Measurements from ENCODE around the gene CDK5.
"Not testable (repeated sequence)": the region's sequence is repeated elsewhere in the genome, so short reads cannot be mapped to it uniquely, and the experiment has no call there.

CDK5 gene

GRCh38 chr7:151033864-151034249 is 23.8 kb downstream of the CDK5 start:
- no peak for DNase-seq (ENCODE audit: low read depth)

GRCh38 chr7:151032936-151033863 is 24.5 kb downstream of the CDK5 start:
- DNase-seq (ENCODE audit: low read depth), result no peak

GRCh38 chr7:151031011-151031410 is 26.7 kb downstream of the CDK5 start:
- no peak for DNase-seq (ENCODE audit: low read depth)

DNA sequence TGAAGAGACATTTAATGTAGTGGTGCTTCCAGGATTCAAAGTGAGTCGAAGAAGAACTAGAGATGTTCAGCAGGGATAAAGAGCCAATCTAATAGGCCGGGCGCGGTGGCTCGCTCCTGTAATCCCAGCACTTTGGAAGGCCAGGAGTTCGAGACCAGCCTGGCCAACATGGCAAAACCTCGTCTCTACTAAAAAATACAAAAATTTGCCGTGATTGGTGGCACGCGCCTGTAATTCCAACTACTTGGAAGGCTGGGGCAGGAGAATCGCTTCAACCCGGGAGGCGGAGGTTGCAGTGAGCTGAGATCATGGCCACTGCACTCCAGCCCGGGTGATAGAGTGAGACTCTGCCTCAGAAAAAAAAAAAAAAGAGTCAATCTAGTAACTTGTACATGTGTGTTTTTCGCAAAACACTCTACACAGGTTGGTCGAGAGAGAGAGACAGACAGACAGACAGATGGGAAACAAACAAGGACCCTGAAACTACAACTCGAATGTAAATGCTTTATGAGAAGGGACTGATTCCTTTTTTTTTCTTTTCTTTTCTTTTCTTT is 28.7 kb downstream of the CDK5 start:
- DNase-seq (ENCODE audit: low read depth), result no peak

- peak; percentile 93 for DNase-seq (ENCODE audit: low read depth)
Measured at GRCh38 chr7:151028131-151028947, 29.4 kb downstream of the CDK5 start, which contains the start of gene ABCB8. Gene ABCB8 (plus strand): TSS chr7:151028450. CDS start chr7:151028516, 66 bp downstream.

- not testable (repeated sequence) for DNase-seq (ENCODE audit: low read depth)
Measured at GRCh38 chr7:151027728-151028130, 30.0 kb downstream of the CDK5 start.

GRCh38 chr7:151026771-151027727 is 30.6 kb downstream of the CDK5 start:
- DNase-seq (ENCODE audit: low read depth), result not testable (repeated sequence)

GRCh38 chr7:151025924-151026671 is 31.6 kb downstream of the CDK5 start:
- DNase-seq (ENCODE audit: low read depth), result no peak

- no peak for DNase-seq (ENCODE audit: low read depth)
Measured at GRCh38 chr7:151024435-151025056, 33.2 kb downstream of the CDK5 start, which contains the start of gene ATG9B. Gene ATG9B (minus strand): TSS chr7:151024494. CDS start chr7:151024423, 71 bp downstream.

DNA sequence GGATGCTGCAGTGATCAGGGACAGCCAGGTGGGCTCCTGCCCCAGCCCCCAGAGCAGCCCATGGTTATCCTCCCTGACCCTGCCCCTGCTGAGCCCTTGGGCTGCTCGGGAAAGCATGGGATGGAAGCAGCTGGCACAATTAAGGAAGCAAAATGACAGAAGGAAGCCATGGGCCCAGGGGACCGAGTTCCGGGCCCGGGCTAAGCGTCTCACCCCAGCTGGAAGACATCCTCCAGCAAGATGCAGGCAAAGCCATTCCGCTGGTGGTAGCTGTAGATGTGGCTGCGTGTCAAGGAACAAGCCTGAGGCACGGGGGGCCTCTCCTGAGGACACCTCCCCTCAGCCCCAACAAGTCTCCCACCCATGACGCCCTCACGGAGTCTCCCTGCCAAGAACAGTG is 34.5 kb downstream of the CDK5 start:
- DNase-seq (ENCODE audit: low read depth), result no peak

GRCh38 chr7:151020231-151020630 is 37.5 kb downstream of the CDK5 start:
- no peak for DNase-seq (ENCODE audit: low read depth)

DNA sequence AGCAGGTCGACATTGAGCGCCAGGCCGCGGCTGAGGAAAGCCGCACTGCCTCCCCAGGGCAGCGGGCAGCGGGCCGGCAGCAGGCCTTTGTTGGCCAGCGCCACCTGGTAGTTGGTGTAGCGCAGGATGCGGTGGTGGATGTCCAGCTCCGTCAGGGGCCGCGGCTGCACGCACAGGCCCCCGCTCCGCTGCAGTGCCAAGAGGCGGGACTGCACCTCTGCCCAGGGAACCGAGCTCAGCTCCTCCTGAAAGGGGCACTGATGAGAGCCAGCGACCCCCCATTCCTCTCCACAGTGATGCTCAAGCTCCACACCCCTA is 38.6 kb downstream of the CDK5 start:
- no peak for DNase-seq (ENCODE audit: low read depth)

- DNase-seq (ENCODE audit: low read depth), result no peak
Measured at GRCh38 chr7:151018421-151019129, 39.1 kb downstream of the CDK5 start.

- peak; percentile 79 for DNase-seq (ENCODE audit: low read depth)
Measured at GRCh38 chr7:151017953-151018420, 39.7 kb downstream of the CDK5 start.

DNA sequence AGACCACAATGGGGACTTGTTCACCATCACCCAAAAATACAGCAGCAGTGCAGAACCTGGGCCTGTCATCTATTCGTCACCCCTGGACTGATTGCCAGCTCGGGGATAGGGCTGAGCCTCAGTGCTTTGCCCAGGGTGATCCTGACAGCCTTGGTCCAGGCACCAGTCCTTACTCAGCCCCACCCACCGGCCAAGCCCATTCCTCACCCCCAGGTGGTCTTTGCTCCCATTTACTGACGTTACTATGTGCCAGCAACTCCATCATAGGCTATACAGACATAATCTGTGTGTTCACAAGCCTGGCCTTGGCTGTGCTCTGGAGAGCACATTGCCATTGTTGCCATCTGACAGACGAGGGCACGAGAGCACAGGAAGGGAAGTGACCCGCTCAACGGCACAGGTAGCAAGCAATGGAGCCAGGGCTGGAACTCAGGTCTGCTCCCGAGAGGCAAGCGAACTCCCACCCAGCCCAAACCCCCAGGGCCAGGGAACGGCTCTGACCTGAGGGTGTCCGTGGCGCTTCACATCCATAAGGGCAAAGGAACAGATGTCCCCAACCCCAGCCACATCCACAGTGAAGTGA is 40.2 kb downstream of the CDK5 start:
- no peak for DNase-seq (ENCODE audit: low read depth)

- DNase-seq (ENCODE audit: low read depth), result no peak
Measured at GRCh38 chr7:151016942-151017341, 40.8 kb downstream of the CDK5 start.

DNA sequence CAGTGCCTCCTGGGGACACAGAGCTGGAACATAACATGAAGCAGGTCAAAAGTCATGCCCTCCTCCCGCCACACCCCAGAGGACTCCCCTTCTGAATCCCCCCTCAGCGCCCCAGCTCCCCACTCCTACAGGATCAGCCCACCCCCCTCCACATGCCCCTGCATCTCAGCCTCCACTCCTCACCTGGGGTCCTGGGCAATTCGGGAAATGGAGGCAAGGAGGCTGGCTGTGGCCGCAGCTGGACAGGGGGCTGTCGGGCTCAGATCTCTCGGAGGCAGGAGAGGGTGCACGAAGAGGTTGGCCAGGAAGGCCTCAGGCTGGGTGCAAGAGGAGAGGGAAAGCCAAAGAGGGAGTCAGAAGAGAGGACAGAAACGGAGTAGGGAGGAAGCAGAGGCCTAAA is 41.2 kb downstream of the CDK5 start:
- DNase-seq (ENCODE audit: low read depth), result no peak

DNA sequence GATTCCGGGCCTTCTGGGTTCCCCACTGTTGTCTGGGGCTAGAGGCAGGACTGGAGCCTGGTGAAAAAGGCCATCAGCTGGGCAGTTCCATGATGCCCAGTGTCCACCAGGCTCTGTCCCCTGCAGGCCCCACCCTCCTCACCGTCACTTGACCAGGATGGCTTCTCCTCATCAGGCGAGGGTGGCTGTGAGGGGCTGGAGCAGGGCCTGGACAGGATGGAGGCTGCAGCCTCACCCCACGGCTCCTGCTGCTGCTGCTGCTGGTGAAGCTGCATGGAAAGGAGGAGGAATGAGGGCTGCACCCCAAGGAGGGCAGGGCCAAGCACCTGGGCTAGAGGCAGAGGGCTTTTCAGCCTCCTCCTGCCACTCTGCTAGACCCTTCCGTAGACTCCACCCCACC is 41.7 kb downstream of the CDK5 start:
- no peak for DNase-seq (ENCODE audit: low read depth)

- DNase-seq (ENCODE audit: low read depth), result no peak
Measured at GRCh38 chr7:151014950-151015349, 42.7 kb downstream of the CDK5 start.
